ENCODE data around the gene FGFRL1. TPM values are rescaled to one million over a fixed set of nuclear protein-coding genes. Genes with fewer than 3 reads are reported as not detected.

Gene FGFRL1
- total RNA-seq, 1 experiment from 2014 or later = 102 TPM

DNA sequence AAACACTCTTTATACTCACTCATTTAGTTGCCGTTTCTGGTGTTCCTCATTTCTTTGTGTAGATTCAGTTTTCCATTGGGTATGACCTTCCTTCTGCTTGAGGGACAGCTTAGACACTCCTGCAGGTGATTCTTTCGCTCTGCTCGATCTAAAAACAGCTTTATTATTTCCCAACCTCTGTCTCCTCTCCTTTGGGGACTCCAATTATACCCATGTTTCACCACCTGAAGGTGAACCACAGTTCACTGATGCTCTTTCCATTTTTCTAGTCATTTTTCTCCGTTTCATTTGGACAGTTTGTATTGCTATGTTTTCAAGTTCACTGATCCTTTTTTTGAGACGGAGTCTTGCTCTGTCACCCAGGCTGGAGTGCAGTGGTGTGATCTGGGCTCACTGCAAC, 4.6 kb upstream of the FGFRL1 start:
- no peak for DNase-seq (ENCODE audit: low spot score)

DNA sequence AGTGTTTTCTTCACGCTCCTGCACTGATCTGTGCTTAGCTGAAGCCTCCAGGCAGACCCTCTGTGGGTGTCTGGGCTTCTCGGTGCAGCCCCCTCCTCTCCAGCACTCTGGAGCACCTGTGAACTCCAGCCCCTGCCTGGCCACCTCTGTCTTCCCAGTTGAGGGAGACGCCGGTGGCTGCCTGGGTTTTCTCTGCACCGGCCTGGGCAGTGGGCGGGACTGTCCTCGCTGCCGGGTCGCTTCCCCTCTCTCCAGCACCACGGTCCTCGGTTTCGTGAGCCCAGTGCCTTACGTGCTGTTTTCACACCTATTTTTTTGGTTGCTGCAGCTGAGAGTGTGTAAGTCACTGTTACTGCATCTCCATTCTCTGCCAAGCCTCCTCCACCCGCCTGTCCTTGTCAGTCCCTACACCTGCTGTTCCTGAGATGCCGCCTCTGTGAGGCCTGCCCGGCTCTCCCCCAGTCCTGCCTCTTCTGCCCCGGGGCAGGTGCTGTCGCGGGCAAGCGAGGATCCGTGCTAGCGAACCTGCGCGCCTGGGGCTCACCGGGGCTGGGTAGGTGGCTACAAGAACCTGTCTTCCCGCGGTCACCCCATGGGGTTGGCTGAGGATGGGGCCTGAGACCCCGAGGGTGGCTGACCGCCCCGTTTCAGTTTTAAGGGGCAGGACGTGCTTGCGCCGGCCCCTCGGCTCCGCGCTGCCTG, 2.4 kb upstream of the FGFRL1 start:
- no peak for DNase-seq (ENCODE audit: low spot score)

DNA sequence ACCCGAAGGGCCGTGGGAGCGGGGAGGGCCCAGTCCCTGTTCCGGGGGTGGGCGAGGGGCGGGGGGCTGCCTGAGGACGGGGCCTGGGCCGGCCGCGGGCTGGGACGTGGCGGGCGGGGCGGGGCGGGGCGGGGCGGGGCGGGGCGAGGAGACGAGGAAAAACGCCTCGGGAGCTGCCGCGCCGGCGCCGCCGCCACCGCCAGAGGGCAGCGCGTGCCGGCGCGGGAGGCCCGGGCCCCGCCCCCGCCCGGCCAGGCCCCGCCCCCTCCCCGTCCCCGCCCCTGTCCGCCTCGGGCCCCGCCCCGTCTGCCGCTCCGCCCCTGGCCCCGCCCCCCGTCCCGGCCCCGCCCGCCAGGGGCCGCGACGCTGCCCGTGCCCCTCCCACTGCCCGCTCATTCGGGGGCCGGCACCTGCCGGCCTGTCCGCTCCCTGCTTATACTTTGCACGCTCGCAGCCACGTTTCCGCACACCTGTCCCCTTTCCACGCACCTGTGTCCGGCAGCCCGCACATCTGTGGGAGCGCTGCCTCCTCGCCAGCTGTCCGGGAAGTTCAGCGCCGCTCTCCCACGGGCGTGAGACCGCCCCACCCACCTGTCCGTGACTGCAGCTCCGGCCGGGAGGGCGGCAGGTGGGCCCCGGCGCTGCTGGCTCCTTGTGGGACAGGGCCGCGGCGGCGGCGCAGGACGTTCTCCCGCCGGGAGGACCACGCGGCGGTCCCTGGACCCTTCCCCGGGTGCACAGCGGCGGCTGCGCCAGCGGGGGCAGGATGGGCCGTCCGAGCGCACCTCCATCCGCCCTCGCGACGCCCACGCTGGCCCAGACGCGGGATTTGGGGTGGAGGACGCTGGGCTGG, 1.7 kb upstream of the FGFRL1 start:
- no peak for DNase-seq (ENCODE audit: low spot score)

DNA sequence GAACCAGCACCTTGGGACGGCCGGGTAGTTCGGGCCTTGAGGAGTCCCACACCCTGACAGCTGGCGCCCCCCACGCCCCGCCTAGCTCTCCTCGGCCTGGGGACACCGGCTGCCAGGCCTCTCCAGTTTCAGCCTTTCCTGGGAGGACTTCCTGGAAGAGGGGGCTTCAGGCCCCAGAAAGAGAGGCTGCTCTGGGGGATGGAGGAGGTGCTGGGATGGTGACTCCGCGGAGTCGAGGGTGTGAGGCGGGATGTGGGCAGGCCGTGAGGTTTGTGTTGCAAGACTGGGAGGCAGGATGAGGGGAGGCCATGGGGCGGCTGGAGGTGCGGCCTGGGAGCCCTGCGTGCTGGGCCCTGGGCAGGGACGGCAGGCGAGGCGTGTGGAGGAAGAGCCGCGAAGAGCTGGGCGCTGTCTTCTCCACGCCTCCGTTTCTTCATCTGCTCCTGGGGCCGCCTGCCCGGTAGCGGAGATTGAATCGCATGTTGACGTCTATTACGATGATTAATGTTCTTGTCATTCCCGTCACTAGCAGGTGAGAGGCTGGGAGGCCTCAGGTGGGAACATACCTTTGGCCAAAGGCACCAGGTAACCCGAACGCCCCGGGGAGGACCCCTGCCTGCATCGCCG, 918 bp upstream of the FGFRL1 start:
- no peak for DNase-seq (ENCODE audit: low spot score)

DNA sequence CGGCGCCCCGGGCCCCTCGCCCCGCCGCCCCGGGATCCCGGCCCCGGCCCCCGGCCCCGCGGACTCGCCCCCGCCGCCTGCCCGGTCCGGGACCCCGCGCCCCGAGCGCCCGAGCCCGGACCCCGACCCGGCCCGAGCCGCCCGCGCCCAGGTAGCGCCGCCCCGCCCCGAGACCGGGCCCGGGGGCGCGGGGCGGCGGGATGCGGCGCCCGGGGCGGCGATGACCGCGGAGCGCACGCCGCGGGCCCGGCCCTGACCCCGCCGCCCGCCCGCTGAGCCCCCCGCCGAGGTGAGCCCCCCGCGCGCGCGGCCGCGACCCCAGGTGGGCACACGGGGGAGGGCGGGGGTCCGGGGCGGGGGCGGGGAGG, 224 bp downstream of the FGFRL1 start:
- DNase-seq (ENCODE audit: low spot score) = no peak

DNA sequence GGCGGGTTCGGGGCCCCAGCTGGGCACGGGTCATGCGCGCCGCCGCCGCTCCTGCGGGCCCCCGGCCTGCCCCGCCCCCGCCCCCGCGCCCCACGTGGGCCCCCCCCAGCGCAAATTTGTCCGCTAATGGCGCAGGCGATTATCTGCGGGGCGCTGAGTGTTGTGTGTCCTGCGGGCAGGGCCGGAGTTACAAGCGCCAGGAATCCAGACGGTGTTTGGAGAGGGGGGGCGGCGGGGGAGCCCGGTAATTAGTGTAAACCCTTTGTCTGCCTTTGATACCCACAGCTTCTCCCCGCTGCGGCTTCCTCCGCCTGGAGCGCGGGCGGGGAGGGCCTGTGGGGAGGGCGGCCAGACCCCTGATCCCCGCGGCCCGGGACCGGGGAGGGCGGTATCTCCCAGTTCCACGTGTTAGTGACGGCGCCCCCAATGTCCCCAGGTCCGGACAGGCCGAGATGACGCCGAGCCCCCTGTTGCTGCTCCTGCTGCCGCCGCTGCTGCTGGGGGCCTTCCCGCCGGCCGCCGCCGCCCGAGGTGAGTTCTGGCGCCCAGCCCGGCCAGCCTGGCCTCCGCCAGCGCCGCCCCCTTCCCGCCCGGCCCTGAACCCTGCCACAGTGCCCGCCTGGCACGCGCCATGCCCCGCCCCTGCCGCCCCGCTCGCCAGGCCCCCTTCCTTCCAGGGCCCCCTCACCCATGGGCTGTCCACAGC, 761 bp downstream of the FGFRL1 start:
- DNase-seq (ENCODE audit: low spot score) = peak; percentile 43

DNA sequence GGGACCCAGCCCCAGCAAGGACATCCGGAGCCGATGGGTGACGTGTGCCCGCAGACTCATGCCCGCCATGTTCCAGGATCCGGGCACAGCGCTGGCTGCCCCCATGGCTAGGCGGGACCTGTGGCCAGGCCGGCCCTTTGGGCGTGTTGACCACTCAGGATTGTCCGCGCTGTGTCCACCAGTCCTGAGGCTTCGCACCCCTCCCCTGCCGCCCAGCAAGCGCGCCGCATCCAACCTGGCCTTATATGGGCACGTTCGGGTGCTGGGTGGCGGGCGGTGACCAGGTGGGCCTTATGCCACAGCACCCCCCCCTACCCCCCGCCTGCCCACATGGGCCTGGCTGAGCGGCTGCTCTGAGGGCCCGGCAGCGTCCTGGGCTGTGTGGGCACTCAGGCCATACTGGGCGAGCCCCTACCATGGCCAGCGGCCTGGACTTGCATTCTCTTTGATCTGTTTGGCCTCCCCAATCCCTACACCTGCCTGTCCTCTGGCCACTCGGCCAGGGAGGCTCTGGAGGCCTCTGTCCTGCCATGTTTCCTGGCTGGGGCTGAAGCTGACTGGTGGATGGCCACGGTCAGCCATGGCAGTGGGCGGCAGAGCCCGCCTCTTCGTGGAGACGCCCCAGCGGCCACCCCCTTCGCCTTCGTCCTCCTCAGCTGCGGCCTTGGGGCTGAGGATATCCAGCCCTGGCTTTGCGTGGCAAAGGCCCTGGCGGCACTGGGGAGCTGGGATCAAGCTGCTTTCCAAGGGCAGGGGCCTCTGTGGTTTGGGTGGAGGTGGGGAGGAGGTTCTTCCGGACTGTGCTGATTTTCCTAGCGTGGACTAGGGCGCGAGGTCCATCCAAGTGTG, 2.0 kb downstream of the FGFRL1 start:
- DNase-seq (ENCODE audit: low spot score) = no peak

DNA sequence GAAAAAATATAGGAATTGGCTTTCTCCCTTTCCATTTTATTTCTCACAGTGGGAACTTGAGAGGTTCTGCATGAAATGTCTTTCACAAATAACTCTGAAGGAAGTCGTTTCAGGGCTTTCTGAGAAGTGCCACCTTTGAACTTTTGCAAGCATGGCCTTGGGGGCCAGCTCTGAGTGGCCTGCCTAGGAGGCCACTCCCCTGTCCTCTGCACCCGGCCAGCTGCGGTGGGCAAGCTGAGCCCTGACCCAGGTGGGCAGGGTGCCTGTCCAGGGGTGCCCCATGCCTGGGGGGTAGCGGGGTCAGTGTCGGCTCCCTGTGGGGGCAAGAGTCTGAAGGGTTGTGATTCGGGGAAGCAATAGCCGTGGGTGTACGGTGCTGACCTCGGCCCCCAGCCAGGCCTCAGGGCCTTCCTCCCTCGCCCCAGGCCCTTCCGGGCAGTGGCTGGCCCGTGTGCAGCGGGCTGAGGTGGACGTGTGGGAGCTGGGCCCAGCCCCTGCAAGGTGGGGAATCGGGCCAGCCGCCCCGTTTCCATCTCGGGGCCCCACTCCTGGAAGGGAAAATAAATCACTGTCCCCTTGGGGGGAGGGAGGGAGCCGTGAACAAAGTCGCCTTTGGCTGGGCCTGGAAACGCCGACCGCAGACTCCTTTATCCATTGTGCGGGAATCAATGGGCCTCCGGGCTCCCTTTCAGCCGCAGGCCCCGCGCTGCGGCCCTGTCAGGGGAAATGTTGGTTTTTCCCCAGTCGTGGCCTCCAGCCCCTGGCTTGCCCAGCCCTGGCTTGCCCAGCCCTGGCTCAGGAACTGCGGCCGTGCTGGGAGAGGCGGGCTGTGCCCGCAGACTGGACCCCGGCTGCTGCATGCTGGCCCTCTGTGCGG, 3.1 kb downstream of the FGFRL1 start:
- DNase-seq (ENCODE audit: low spot score) = no peak

DNA sequence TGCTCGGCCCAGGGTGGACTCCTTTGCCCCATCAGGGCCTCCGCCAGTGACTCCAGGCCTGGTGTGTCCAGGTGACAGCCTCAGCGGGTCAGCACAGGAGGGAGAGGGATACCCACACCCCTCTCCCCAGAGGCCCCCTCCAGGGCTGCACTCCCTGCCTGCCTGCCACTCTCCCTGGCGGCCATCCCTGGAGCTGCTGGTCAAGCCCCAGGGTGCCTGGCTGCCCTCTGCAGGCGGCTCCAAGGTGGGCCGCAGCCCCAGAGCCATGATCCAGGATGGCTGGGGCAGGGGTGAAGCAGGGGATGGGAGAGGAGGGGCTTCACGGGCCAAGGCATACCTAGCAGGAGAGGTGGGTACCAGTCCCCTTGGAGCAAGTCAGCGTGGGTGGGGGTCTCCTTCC, 3.8 kb downstream of the FGFRL1 start:
- DNase-seq (ENCODE audit: low spot score) = no peak

DNA sequence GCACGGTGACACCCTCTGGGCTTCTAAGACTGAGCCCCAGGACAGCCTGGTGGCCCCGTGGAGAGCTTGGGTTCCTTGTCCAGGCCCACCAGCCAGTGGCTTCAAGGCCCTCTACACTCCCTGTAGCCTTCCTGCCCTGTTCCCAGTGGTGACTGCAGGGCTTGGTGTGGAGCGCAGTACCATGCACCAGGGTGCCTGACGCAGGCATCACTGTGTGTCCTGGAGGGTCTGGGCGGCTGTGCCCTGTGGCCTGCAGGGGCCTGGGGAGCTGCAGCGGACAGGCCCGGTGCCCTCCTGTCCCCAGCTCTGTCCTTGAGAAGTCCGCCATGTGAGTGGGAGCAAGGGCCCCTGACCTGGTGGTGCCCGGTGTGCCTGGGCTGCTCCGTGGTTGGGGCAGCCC, 4.3 kb downstream of the FGFRL1 start:
- no peak for DNase-seq (ENCODE audit: low spot score)

DNA sequence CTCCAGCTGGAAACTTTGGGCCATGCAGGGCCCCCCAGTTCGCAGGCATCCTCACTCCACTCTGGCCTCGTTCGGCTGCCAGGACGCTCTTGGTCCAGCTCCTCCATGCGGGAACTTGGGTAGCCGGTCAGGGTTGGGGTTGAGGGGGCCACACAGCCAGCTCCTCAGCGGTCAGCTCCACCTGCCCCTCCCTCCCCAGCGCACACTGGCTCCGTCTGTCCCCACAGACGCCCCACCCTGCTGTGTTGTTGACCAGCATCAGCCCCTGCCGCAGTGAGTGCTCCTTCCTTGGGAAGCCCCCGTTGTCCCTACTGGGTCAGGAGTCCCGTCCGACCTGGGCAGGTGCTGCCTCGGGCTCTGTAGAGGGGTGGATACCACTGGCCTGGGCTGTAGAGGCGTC, 5.8 kb downstream of the FGFRL1 start:
- no peak for DNase-seq (ENCODE audit: low spot score)

DNA sequence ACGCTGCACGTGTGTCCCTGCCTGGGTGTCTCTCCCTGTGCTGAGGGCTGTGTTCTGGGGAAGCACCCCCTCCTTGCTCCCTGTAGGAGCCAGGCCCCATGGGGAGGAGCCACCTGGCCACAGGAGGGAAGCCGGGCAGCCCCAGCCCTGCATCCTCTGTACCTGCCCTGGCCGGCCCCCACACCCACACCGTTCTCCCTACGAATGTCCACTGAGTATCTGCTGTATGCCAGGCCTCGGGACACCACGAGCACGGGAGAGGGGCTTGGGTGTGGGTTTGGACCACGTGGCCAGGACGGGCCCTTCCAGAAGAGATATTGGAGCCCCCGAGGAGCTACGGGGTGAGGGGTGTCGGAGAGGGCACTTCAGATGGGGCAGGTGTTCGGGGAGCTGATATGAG, 6.3 kb downstream of the FGFRL1 start:
- no peak for DNase-seq (ENCODE audit: low spot score)

DNA sequence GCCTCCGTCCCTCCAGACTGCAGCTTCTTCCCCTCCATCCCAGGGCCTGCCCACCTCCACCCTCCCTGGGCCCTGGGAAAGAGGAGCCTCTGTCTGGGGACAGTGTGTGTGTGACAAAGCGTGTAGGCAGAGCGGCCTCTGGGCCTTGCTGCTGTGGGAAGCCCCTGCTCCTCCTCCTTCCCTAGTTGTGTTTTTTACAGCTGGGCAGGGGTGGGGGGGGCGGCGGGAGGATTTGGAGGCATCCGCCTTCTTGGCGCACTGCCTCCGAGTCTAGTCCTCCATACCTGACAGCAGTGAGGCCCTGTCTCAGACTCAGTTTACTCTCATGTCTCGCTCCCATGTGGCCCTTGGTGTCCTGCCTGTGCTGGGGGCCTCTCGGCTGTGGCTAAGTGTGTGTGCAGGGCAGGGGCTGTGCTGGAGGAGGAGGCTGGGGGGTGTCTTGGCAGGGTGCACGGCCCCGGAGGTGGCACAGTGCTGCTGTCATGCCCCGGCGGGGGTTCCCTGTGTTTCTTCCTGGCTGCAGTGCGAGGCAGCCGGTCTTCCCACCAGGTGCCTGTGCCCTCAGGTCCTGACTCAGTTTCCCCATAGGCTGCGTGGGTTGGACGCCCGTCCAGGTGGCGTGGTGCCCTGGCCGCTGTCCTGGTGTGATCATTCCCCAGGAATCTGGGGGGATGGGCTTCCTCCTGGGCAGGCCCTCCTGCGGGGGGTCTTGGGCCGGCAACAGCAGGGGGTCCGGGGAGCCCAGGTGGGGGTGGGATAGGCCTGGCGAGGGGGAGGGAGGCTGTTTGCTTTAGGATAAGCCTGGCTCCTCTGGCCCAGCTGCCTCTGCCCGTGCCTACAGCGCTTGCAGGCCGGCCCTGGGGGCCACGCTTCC, 7.0 kb downstream of the FGFRL1 start:
- DNase-seq (ENCODE audit: low spot score) = no peak

DNA sequence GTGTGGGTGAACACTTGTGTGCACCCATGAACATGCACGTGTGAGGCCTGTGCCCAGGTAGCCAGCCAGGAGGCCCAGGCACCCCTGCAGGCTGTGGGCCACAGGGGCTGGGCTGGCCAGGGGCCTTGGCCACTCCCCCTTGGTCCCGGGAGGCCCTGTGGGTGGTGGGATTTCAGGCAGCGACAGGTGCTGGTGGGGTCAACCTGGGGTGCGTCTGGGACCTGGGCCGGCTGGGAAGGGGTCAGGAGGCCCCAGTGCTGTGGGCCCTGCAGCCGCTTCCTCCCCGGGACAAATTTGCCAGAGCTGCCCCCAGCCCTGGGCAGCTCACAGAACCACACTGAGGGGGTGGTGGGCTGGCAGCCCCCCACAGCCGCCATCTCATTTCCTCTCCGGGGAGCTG, 7.9 kb downstream of the FGFRL1 start:
- DNase-seq (ENCODE audit: low spot score) = no peak

DNA sequence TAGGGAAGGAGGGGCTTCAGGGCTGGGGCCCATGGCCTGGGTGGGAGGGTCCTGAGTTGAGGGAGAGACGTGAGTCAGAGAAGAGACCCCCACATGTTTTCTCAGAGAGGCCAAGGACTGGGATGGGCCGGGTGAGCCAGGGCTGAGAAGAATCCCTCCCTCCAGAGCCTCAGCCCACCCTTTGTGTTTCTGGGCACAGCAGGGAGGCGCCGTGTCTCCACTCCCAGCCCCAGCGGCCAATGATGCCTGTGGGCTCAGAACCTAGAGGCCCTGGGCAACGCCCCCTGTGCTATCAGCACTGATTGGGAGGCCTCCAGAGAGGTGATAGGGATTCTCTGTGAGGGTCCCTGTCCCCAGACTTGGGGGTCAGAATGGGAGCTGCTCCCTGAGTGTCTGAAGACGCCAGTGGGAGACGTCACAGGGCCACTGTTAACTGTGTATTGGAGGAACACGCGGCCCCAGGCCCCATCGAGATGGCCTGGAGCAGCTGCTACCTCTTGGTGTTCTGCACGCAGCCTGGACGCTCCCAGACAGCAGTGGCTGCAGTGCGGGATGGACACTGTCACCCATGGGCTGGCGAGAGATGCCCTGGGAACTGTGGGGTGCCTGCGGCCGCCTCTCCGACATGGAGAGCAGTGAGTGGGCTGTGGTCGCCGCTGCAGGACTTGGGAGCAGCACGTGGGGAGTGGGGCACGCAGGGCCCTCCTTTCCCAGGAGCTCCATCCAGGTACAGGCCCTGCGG, 8.5 kb downstream of the FGFRL1 start:
- no peak for DNase-seq (ENCODE audit: low spot score)

DNA sequence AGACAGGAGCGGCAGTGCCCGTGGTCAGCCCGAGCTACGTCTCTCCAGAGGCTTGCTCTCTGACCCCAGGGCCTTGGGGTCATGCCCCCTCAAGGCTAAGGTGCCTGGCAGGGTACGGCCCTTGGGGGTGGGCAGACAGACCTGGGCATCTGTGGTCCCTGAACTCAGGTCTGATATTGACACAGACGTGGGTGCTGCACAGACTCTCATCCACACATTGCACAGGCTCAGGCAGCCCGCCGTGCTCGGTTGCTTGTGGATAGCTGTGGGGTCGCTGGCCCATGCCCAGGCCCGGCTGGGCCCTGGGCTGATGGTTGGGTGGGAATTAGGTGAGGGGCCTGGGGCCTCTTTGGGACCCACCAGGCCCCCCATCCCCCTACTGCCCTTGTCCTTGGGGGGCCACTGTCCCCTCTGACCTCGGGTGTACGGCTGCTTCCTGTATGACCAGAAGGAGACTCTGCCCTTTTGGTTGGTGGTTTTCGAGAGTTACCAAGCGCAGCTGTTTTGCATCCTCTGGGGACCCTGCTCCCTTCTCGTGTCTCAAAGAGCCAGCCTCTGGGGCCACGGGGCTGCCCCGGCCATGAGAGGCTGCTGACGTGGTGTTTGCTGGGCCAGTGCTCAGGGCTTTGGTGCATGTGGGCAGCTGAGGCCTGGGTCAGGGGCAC, 10.1 kb downstream of the FGFRL1 start:
- DNase-seq (ENCODE audit: low spot score) = no peak

DNA sequence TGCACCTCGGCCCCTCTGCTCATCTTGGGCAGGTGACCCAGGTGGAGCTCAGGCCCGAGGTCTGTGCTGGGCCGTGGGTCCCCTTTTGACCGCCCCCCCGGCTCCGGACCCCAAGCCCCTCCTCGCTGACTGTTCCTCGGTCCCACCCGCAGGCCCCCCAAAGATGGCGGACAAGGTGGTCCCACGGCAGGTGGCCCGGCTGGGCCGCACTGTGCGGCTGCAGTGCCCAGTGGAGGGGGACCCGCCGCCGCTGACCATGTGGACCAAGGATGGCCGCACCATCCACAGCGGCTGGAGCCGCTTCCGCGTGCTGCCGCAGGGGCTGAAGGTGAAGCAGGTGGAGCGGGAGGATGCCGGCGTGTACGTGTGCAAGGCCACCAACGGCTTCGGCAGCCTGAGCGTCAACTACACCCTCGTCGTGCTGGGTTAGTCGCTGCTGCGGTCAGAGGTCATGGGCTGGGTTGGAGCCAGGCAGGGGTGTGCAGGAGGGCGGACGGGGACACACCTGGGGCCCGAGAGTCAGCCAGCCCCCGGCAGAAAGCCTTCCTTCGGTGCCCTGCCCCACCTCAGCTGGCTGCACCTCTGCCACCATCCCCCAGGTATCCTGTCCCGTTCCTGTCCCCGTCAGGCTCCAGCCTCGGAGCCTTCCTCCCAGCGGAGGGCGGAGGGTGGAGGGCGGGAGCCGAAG, 10.8 kb downstream of the FGFRL1 start:
- no peak for DNase-seq (ENCODE audit: low spot score)

DNA sequence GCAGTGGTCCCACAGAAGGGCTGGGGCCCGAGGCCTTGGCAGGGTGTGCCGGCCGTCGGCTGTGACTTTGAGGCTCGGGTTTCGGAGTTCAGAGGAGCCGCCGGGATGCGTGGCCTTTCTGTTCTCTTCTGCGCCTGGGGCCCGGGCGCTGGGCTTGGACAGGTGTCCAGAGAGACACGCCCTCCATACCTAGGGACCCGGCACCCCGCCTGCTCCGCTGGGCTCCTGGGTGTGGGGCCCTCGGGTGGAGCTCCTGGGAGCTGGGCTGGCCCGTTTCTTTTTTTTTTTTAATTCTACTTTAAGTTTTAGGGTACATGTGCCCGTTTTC, 11.3 kb downstream of the FGFRL1 start:
- DNase-seq (ENCODE audit: low spot score) = no peak
